Liver (tissue), 9 donors: Measurements from ENCODE around the gene CCDC116. TPM values are rescaled to one million over a fixed set of nuclear protein-coding genes. Genes with fewer than 3 reads are reported as not detected.

Source experiments
- DNase-seq: peaks from one replicate; pipeline ENCODE4 v3.0.0-alpha.2; 2017; ENCODE audit warnings: low spot score
- H3K27ac ChIP-seq, 2 donors: one replicate each; pipeline ENCODE4 v1.7.0; 2013; ENCODE audit warnings: inconsistent platforms in 2 of 2, low read length in 2 of 2, control low read depth in 1 of 2, low read depth in 1 of 2, mild to moderate bottlenecking in 1 of 2
- H3K27me3 ChIP-seq, 4 donors: one replicate each; pipeline versions ENCODE4 v1.6.1 to v1.7.0; 2013; ENCODE audit warnings: low read length in 3 of 4, inconsistent platforms in 1 of 4, mild to moderate bottlenecking in 1 of 4, moderate library complexity in 1 of 4; ENCODE audit not compliant: control insufficient read depth in 4 of 4, insufficient read depth in 4 of 4
- H3K36me3 ChIP-seq, 4 donors: one replicate each; pipeline versions ENCODE4 v1.6.1 to v1.7.0; 2013; ENCODE audit warnings: low read length in 3 of 4, mild to moderate bottlenecking in 3 of 4, low read depth in 1 of 4, moderate library complexity in 1 of 4; ENCODE audit not compliant: control insufficient read depth in 4 of 4, insufficient read depth in 3 of 4
- H3K4me1 ChIP-seq, 4 donors: one replicate each; pipeline versions ENCODE4 v1.6.1 to v1.7.0; 2013; ENCODE audit warnings: low read length in 3 of 4, mild to moderate bottlenecking in 3 of 4, moderate library complexity in 1 of 4; ENCODE audit not compliant: control insufficient read depth in 4 of 4, insufficient read depth in 4 of 4
- H3K4me3 ChIP-seq, 3 donors: one replicate each; pipeline versions ENCODE4 v1.6.1 to v1.7.0; 2013; ENCODE audit warnings: low read length in 3 of 3, control low read depth in 1 of 3, low read depth in 1 of 3, mild to moderate bottlenecking in 1 of 3
- H3K9ac ChIP-seq, 2 donors: one replicate each; pipeline ENCODE4 v1.7.0; 2013; ENCODE audit warnings: low read length in 2 of 2, mild to moderate bottlenecking in 2 of 2, moderate library complexity in 2 of 2, control low read depth in 1 of 2, low read depth in 1 of 2
- H3K9me3 ChIP-seq, 4 donors: one replicate each; pipeline versions ENCODE4 v1.6.1 to v1.7.0; 2013; ENCODE audit warnings: low read length in 3 of 4; ENCODE audit not compliant: control insufficient read depth in 4 of 4
- EGR1 ChIP-seq, 2 donors: IDR thresholded peaks; 2 replicates each; pipeline ENCODE4 v1.6.1; 2016 to 2018; ENCODE audit warnings: antibody characterized with exemption in 2 of 2, low read depth in 2 of 2
- FOXA2 ChIP-seq: IDR thresholded peaks from 2 replicates; pipeline ENCODE4 v1.6.1; 2016; ENCODE audit warnings: antibody characterized with exemption
- GABPA ChIP-seq, 2 donors: IDR thresholded peaks in 1 of 2; conservative IDR thresholded peaks in 1 of 2; 2 replicates each; pipeline ENCODE4 v1.6.1; 2016; ENCODE audit warnings: antibody characterized with exemption in 2 of 2, mild to moderate bottlenecking in 1 of 2, moderate library complexity in 1 of 2
- HNF4A ChIP-seq, 2 donors: conservative IDR thresholded peaks; 2 replicates each; pipeline ENCODE4 v1.6.1; 2016; ENCODE audit warnings: antibody characterized with exemption in 2 of 2, mild to moderate bottlenecking in 2 of 2
- HNF4G ChIP-seq: IDR thresholded peaks from 2 replicates; pipeline ENCODE4 v1.6.1; 2016; ENCODE audit warnings: antibody characterized with exemption
- JUND ChIP-seq, 2 donors: IDR thresholded peaks; 2 replicates each; pipeline ENCODE4 v1.6.1; 2016; ENCODE audit warnings: antibody characterized with exemption in 2 of 2
- MAX ChIP-seq: IDR thresholded peaks from 2 replicates; pipeline ENCODE4 v1.6.1; 2016; ENCODE audit warnings: antibody characterized with exemption
- REST ChIP-seq: IDR thresholded peaks from 2 replicates; pipeline ENCODE4 v1.6.1; 2016; ENCODE audit warnings: antibody characterized with exemption, mild to moderate bottlenecking
- SP1 ChIP-seq: IDR thresholded peaks from 2 replicates; pipeline ENCODE4 v1.6.1; 2018; ENCODE audit warnings: antibody characterized with exemption, mild to moderate bottlenecking
- TAF1 ChIP-seq: conservative IDR thresholded peaks from 2 replicates; pipeline ENCODE4 v1.6.1; 2016; ENCODE audit warnings: antibody characterized with exemption, mild to moderate bottlenecking
- YY1 ChIP-seq: IDR thresholded peaks from 2 replicates; pipeline ENCODE4 v1.6.1; 2016; ENCODE audit warnings: antibody characterized with exemption, mild to moderate bottlenecking
- ZBTB33 ChIP-seq: IDR thresholded peaks from 2 replicates; pipeline ENCODE4 v1.6.1; 2016; ENCODE audit warnings: antibody characterized with exemption
- WGBS: extraction: QIAGEN DNeasy Blood & Tissue Kit; methylation state at CpG from one replicate; pipeline ENCODE4 v1.1.7; 2013; 5-methylcytosine and 5-hydroxymethylcytosine counted together
- polyA plus RNA-seq, 2 donors: library from polyadenylated mRNA; stranded (reverse) in 1 of 2; unstranded in 1 of 2; fragments of 200-250 nt in 1 of 2; fragments of >200 nt in 1 of 2; fragmentation: Nextera tagmentation in 1 of 2; extraction: Ambion mirVana in 1 of 2; gene quantifications; one replicate each; pipeline versions ENCODE4 v1.2.1 to v1.2.3, GENCODE V29; 2013 to 2015
- total RNA-seq, 2 donors: library from RNA; depleted of rRNA; stranded (reverse); fragments of >200 nt; gene quantifications; one replicate each; pipeline ENCODE4 v1.2.3, GENCODE V29; 2014
- TF ChIP-seq, protein P1 (sequence below): fragments of 150-350 bp; IDR thresholded peaks from 2 replicates; pipeline ENCODE4 v1.5.1; 2017; ENCODE audit warnings: improper control_type of control experiment, low read depth, low read length; ENCODE audit not compliant: missing input control
- TF ChIP-seq, protein P2 (sequence below): IDR thresholded peaks from 2 replicates; pipeline ENCODE4 v1.6.1; 2016; ENCODE audit warnings: antibody characterized with exemption
- donor health status: healthy.
- donor health status: healthy.
- donor health status: healthy.
- donor health status: healthy.
- donor health status: healthy.

CCDC116 gene
- total and polyA plus RNA-seq, 4 donors = 0.05 to 0.08 (median 0.05) TPM; not detected in 1

DNA sequence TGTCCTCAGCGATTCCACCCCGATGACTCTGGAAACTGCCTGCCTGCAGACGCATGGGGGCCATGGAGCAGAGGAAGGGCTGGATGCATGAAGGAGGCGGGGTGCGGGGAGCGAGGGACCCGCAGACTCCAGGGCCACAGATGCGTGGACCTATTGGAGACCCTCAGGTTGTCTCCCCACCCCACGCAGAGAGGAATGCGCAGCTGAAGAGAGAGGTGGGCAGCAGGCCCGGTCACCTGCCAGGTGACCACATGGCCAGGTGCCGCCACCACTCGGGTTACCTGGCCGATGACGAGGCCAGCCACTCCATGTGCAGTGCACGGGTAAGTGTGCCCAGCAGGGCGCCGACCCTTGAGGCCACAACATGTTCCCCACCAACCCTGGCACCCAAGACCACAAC, 371 bp downstream of the CCDC116 start (continued):
- TF ChIP-seq, protein P1, sequence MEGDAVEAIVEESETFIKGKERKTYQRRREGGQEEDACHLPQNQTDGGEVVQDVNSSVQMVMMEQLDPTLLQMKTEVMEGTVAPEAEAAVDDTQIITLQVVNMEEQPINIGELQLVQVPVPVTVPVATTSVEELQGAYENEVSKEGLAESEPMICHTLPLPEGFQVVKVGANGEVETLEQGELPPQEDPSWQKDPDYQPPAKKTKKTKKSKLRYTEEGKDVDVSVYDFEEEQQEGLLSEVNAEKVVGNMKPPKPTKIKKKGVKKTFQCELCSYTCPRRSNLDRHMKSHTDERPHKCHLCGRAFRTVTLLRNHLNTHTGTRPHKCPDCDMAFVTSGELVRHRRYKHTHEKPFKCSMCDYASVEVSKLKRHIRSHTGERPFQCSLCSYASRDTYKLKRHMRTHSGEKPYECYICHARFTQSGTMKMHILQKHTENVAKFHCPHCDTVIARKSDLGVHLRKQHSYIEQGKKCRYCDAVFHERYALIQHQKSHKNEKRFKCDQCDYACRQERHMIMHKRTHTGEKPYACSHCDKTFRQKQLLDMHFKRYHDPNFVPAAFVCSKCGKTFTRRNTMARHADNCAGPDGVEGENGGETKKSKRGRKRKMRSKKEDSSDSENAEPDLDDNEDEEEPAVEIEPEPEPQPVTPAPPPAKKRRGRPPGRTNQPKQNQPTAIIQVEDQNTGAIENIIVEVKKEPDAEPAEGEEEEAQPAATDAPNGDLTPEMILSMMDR = no peak
- no peak for TF ChIP-seq JUND (IDR thresholded peaks at IDR 0.05)
- no peak for TF ChIP-seq GABPA (IDR thresholded peaks at IDR 0.05 in 1 of 2, conservative IDR thresholded peaks at IDR 0.05 in 1 of 2)
- TF ChIP-seq SP1 = no peak
- no peak for TF ChIP-seq MAX
- no peak for TF ChIP-seq ZBTB33

GRCh38 chr22:21633481-21633880, 921 bp downstream of the CCDC116 start:
- TF ChIP-seq TAF1 (no peak), ZBTB33 (no peak), HNF4A (conservative IDR thresholded peaks at IDR 0.05) (no peak), EGR1 (IDR thresholded peaks at IDR 0.05; ENCODE audit: low read depth in 2 of 2) (no peak), HNF4G (no peak), YY1 (no peak), REST (no peak), SP1 (no peak), MAX (no peak), FOXA2 (no peak), JUND (IDR thresholded peaks at IDR 0.05) (no peak), GABPA (IDR thresholded peaks at IDR 0.05 in 1 of 2, conservative IDR thresholded peaks at IDR 0.05 in 1 of 2) (no peak)
- TF ChIP-seq, protein P1 = no peak
- TF ChIP-seq, protein P2, sequence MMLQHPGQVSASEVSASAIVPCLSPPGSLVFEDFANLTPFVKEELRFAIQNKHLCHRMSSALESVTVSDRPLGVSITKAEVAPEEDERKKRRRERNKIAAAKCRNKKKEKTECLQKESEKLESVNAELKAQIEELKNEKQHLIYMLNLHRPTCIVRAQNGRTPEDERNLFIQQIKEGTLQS = no peak
- Histone ChIP-seq H3K4me1 (peaks cover 0 to 11% (median 8%) of the 10 kb centered on the region in 4 donors), H3K36me3 (no peaks in the 10 kb centered on the region), H3K27ac (no peak overlapping the region), H3K4me3 (no peak overlapping the region), H3K9me3 (no peaks in the 10 kb centered on the region), H3K9ac (no peak overlapping the region), H3K27me3 (no peaks in the 10 kb centered on the region)
- DNase-seq = no peak
- 96% methylated on average over 4 of the region's 4 CpGs for WGBS
